Upper lobe of right lung (tissue), 1 donor: Measurements from ENCODE around the gene URM1. TPM values are rescaled to one million over a fixed set of nuclear protein-coding genes. Genes with fewer than 3 reads are reported as not detected.

Experiments
- ATAC-seq: fragments of 200-7000 bp; cut with Tn5 transposase; one replicate; pipeline ENCODE4 v1.9.1; 2020; ENCODE audit warnings: mild to moderate bottlenecking, moderate library complexity
- DNase-seq: peaks from one replicate; pipeline ENCODE4 v3.0.0-alpha.2; 2020
- H3K27ac ChIP-seq: fragments of 200-600 bp; one replicate; pipeline ENCODE4 v1.8.0; 2022
- H3K27me3 ChIP-seq: fragments of 200-600 bp; one replicate; pipeline ENCODE4 v1.8.0; 2022; ENCODE audit warnings: mild to moderate bottlenecking
- H3K36me3 ChIP-seq: fragments of 200-600 bp; one replicate; pipeline ENCODE4 v1.8.0; 2022
- H3K4me1 ChIP-seq: fragments of 200-600 bp; one replicate; pipeline ENCODE4 v1.8.0; 2022
- H3K4me3 ChIP-seq: fragments of 200-600 bp; one replicate; pipeline ENCODE4 v1.8.0; 2022; ENCODE audit warnings: mild to moderate bottlenecking
- H3K9me3 ChIP-seq: fragments of 200-600 bp; one replicate; pipeline ENCODE4 v1.8.0; 2022
- CTCF ChIP-seq: fragments of 200-600 bp; IDR thresholded peaks from one replicate; pipeline ENCODE4 v1.8.0; 2022; ENCODE audit warnings: antibody characterized with exemption
- intact Hi-C: fragments of 100-400 bp; cut with DNase I; formaldehyde crosslinking; loops from one replicate; pipeline ENCODE4 v1.11.0; 2022
- total RNA-seq: library from RNA; stranded (reverse); fragmentation: NEBNext Ultra II Directional; extraction: Animal tissue kit (Norgen Biotek cat#: 25700); gene quantifications from one replicate; pipeline ENCODE4 v1.2.1, GENCODE V29; 2021
- donor health status: DM: no; HTN: yes; CAD: no; lungs with severe emphysema.

Gene URM1
- total RNA-seq, 1 donor from 2014 or later, result 56.5 TPM

GRCh38 chr9:128365525-128365924 is 5.6 kb upstream of the URM1 start:
- Histone ChIP-seq H3K4me1 (peaks cover 29% of the 10 kb centered on the region), H3K4me3 (no peak overlapping the region), H3K9me3 (no peaks in the 10 kb centered on the region), H3K36me3 (no peaks in the 10 kb centered on the region), H3K27me3 (no peaks in the 10 kb centered on the region), H3K27ac (no peak overlapping the region)
- intact Hi-C loops, result no loop called here
- ATAC-seq (no peak), DNase-seq (no peak)
- TF ChIP-seq CTCF, result no peak

GRCh38 chr9:128369024-128369706 is 2.0 kb upstream of the URM1 start:
- DNase-seq, result no peak
- H3K4me1 ChIP-seq, result peaks cover 31% of the 10 kb centered on the region
- H3K27ac ChIP-seq, result no peak overlapping the region
- no peak for TF ChIP-seq CTCF
- no peak overlapping the region for H3K4me3 ChIP-seq
- H3K27me3 ChIP-seq, result no peaks in the 10 kb centered on the region
- intact Hi-C loops, result no loop called here
- H3K9me3 ChIP-seq, result no peaks in the 10 kb centered on the region
- H3K36me3 ChIP-seq, result no peaks in the 10 kb centered on the region
- ATAC-seq, result no peak

GRCh38 chr9:128370367-128370751 is 815 bp upstream of the URM1 start:
- peaks cover 20% of the 10 kb centered on the region for H3K4me1 ChIP-seq
- ATAC-seq (no peak), DNase-seq (no peak)
- H3K4me3 ChIP-seq, result peak overlapping the region; percentile 92
- intact Hi-C loops, result no loop called here
- peaks cover 9% of the 10 kb centered on the region for H3K36me3 ChIP-seq
- H3K27ac ChIP-seq, result peak overlapping the region; percentile 88
- no peak for TF ChIP-seq CTCF
- no peaks in the 10 kb centered on the region for H3K9me3 ChIP-seq
- no peaks in the 10 kb centered on the region for H3K27me3 ChIP-seq

GRCh38 chr9:128371630-128372117 is 500 bp downstream of the URM1 start:
- Histone ChIP-seq H3K27me3 (no peaks in the 10 kb centered on the region), H3K27ac (peak overlapping the region; percentile 88), H3K36me3 (peaks cover 15% of the 10 kb centered on the region), H3K4me3 (peak overlapping the region; percentile 92), H3K9me3 (no peaks in the 10 kb centered on the region), H3K4me1 (peaks cover 18% of the 10 kb centered on the region)
- no peak for TF ChIP-seq CTCF
- DNase-seq, result no peak
- intact Hi-C loops, result no loop called here
- no peak for ATAC-seq

GRCh38 chr9:128372188-128372641 is 1.0 kb downstream of the URM1 start:
- no peak for ATAC-seq
- intact Hi-C loops, result no loop called here
- TF ChIP-seq CTCF, result no peak

More at GRCh38 chr9:128372188-128372641, 1.0 kb downstream of the URM1 start:
- DNase-seq, result no peak
- no peaks in the 10 kb centered on the region for H3K27me3 ChIP-seq
- peak overlapping the region; percentile 92 for H3K4me3 ChIP-seq
- H3K27ac ChIP-seq, result peak overlapping the region; percentile 88
- H3K9me3 ChIP-seq, result no peaks in the 10 kb centered on the region
- peaks cover 15% of the 10 kb centered on the region for H3K36me3 ChIP-seq
- peaks cover 18% of the 10 kb centered on the region for H3K4me1 ChIP-seq
